WTC11 (cell line): ENCODE measurements around the gene NR3C2. TPM values are rescaled to one million over a fixed set of nuclear protein-coding genes. Genes with fewer than 3 reads are reported as not detected.

Source experiments
- ATAC-seq: fragments of 200-7000 bp; cut with Tn5 transposase; 2 replicates; pipeline ENCODE4 v1.10.0; 2021; ENCODE audit warnings: mild to moderate bottlenecking, moderate library complexity
- CTCF ChIA-PET: fragments of 300-600 bp; sonication (Branson Sonifier 250); formaldehyde crosslinking; loops from one replicate; lab custom pipeline; 2021; ENCODE audit warnings: antibody characterized with exemption; lab: Charles Lee
- POLR2A ChIA-PET: fragments of 350-600 bp; sonication (Branson Sonifier 250); formaldehyde crosslinking; loops from one replicate; lab custom pipeline; 2021; ENCODE audit warnings: antibody characterized with exemption; lab: Charles Lee
- DNase-seq: peaks from one replicate; pipeline ENCODE4 v3.0.0; 2021; ENCODE audit warnings: low spot score
- H3K27ac Mint-ChIP-seq: 2 replicates; pipeline ENCODE4 v1.8.0; 2021; ENCODE audit warnings: mixed read lengths
- H3K27me3 Mint-ChIP-seq: 2 replicates; pipeline ENCODE4 v1.8.0; 2021; ENCODE audit warnings: low read depth, mild to moderate bottlenecking, moderate library complexity, mixed read lengths
- H3K36me3 Mint-ChIP-seq: 2 replicates; pipeline ENCODE4 v1.8.0; 2021; ENCODE audit warnings: mixed read lengths
- H3K4me1 Mint-ChIP-seq: 2 replicates; pipeline ENCODE4 v1.8.0; 2022; ENCODE audit warnings: mixed read lengths
- H3K4me3 Mint-ChIP-seq: 2 replicates; pipeline ENCODE4 v1.8.0; 2021; ENCODE audit warnings: mild to moderate bottlenecking, moderate library complexity, mixed read lengths
- H3K9me3 Mint-ChIP-seq: 2 replicates; pipeline ENCODE4 v1.8.0; 2021; ENCODE audit warnings: mixed read lengths
- ATF1 ChIP-seq: sonication (generic); formaldehyde crosslinking; IDR thresholded peaks from 2 replicates; pipeline ENCODE4 v1.8.1; 2023; ENCODE audit warnings: mild to moderate bottlenecking, moderate library complexity, missing genetic modification reagents
- CBFB ChIP-seq: sonication (generic); formaldehyde crosslinking; IDR thresholded peaks from 2 replicates; pipeline ENCODE4 v1.8.1; 2022; ENCODE audit warnings: mild to moderate bottlenecking, low read depth, missing genetic modification reagents
- ESRRA ChIP-seq: sonication (generic); formaldehyde crosslinking; IDR thresholded peaks from 2 replicates; pipeline ENCODE4 v1.8.1; 2022; ENCODE audit warnings: mild to moderate bottlenecking, missing genetic modification reagents, borderline replicate concordance
- ETV6 ChIP-seq: sonication (generic); formaldehyde crosslinking; IDR thresholded peaks from 2 replicates; pipeline ENCODE4 v1.8.1; 2022; ENCODE audit warnings: mild to moderate bottlenecking, missing genetic modification reagents
- FOXP1 ChIP-seq: sonication (generic); formaldehyde crosslinking; IDR thresholded peaks from 2 replicates; pipeline ENCODE4 v1.8.0; 2022; ENCODE audit warnings: missing genetic modification reagents, mild to moderate bottlenecking, moderate library complexity, borderline replicate concordance
- HMGA2 ChIP-seq: fragments of 250-450 bp; sonication (Bioruptor Pico); IDR thresholded peaks from 2 replicates; pipeline ENCODE4 v1.4.0; 2021; ENCODE audit warnings: mild to moderate bottlenecking, moderate library complexity
- KAT7 ChIP-seq: sonication (generic); formaldehyde crosslinking; IDR thresholded peaks from 2 replicates; pipeline ENCODE4 v1.8.1; 2023; ENCODE audit warnings: missing genetic modification reagents, mild to moderate bottlenecking, borderline replicate concordance
- NFATC4 ChIP-seq: fragments of 250-450 bp; sonication (Bioruptor Pico); IDR thresholded peaks from 2 replicates; pipeline ENCODE4 v1.9.0; 2021; ENCODE audit warnings: mild to moderate bottlenecking
- NFYB ChIP-seq: sonication (generic); formaldehyde crosslinking; conservative IDR thresholded peaks from 2 replicates; pipeline ENCODE4 v1.8.0; 2022; ENCODE audit warnings: low read depth, missing genetic modification reagents
- PRRX2 ChIP-seq: fragments of 250-450 bp; sonication (Bioruptor Pico); IDR thresholded peaks from 2 replicates; pipeline ENCODE4 v1.8.0; 2021; ENCODE audit warnings: mild to moderate bottlenecking
- SMAD3 ChIP-seq: sonication (generic); formaldehyde crosslinking; IDR thresholded peaks from 2 replicates; pipeline ENCODE4 v1.8.0; 2022; ENCODE audit warnings: missing genetic modification reagents, mild to moderate bottlenecking, borderline replicate concordance
- TP53 ChIP-seq: sonication (generic); formaldehyde crosslinking; IDR thresholded peaks from 2 replicates; pipeline ENCODE4 v1.8.1; 2023; ENCODE audit warnings: mild to moderate bottlenecking, missing genetic modification reagents
- USF1 ChIP-seq: sonication (generic); formaldehyde crosslinking; IDR thresholded peaks from 2 replicates; pipeline ENCODE4 v1.8.0; 2022; ENCODE audit warnings: mild to moderate bottlenecking, missing genetic modification reagents
- USF2 ChIP-seq: sonication (generic); formaldehyde crosslinking; IDR thresholded peaks from 2 replicates; pipeline ENCODE4 v1.8.1; 2023; ENCODE audit warnings: mild to moderate bottlenecking, missing genetic modification reagents, moderate library complexity
- ZNF512 ChIP-seq: sonication (generic); formaldehyde crosslinking; IDR thresholded peaks from 2 replicates; pipeline ENCODE4 v1.8.1; 2022; ENCODE audit warnings: missing genetic modification reagents, borderline replicate concordance
- total RNA-seq: library from RNA; stranded (reverse); gene quantifications from 3 replicates; pipeline ENCODE4 v1.2.3, GENCODE V29; 2021
- TF ChIP-seq, protein P1 (sequence below): sonication (generic); formaldehyde crosslinking; IDR thresholded peaks from 2 replicates; pipeline ENCODE4 v1.8.0; 2023; ENCODE audit warnings: mild to moderate bottlenecking, missing genetic modification reagents
- TF ChIP-seq, protein P2 (sequence below): sonication (generic); formaldehyde crosslinking; conservative IDR thresholded peaks from 2 replicates; pipeline ENCODE4 v1.8.1; 2022; ENCODE audit warnings: mild to moderate bottlenecking, missing genetic modification reagents
- TF ChIP-seq, protein P3 (sequence below): fragments of 250-450 bp; sonication (Bioruptor Pico); IDR thresholded peaks from 2 replicates; pipeline ENCODE4 v1.8.0; 2021; ENCODE audit warnings: mild to moderate bottlenecking
- TF ChIP-seq, protein P4 (sequence below): sonication (generic); formaldehyde crosslinking; IDR thresholded peaks from 2 replicates; pipeline ENCODE4 v1.8.0; 2022; ENCODE audit warnings: mild to moderate bottlenecking, missing genetic modification reagents

Gene NR3C2
- total RNA-seq, 1 experiment from 2014 or later = 2.8 TPM

DNA sequence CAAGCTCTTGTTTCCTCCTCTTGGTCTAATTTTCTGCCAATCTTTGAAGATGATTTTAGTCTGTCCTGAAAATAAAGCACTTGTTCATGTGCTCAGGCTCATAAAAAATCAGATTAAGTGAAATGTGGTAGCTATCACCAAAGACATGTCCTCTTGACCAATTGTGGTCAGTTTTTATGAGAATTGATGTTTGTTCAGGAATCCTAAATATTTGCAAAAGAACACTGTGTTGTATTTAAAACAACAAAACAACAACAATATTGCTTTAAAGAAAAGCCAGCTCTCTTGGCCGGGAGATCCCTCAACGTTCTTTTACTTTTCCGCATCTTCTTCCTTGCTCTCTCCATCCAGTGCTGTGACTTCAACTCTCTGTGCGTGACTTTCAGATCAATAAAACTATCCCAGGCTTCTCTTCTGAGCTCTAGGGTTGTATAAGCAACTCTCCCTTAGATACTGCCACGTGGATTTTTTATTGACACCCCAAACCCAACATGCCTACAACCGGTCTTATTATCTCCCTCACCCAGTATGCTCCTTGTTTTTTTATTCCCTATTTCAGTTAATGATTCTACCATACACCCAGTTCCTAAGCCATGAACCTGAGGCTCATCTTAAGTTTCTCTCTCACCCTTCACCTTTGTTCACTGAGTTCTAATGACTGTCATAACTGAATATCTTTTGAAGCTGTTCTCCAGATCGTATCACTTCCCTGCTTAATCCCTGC lies 400.4 kb downstream of the NR3C2 start:
- DNase-seq (no peak), ATAC-seq (no peak)
- Mint-ChIP-seq H3K27me3 (no peaks in the 10 kb centered on the region), H3K4me1 (no peaks in the 10 kb centered on the region), H3K9me3 (0 out of 2 replicates have a peak, but pooled peaks cover under 1% of the 10 kb centered on the region), H3K36me3 (no peaks in the 10 kb centered on the region), H3K4me3 (no peak overlapping the region), H3K27ac (no peak overlapping the region)
- TF ChIP-seq CBFB (CRISPR knock-in tag) = no peak
- TF ChIP-seq, protein P1, sequence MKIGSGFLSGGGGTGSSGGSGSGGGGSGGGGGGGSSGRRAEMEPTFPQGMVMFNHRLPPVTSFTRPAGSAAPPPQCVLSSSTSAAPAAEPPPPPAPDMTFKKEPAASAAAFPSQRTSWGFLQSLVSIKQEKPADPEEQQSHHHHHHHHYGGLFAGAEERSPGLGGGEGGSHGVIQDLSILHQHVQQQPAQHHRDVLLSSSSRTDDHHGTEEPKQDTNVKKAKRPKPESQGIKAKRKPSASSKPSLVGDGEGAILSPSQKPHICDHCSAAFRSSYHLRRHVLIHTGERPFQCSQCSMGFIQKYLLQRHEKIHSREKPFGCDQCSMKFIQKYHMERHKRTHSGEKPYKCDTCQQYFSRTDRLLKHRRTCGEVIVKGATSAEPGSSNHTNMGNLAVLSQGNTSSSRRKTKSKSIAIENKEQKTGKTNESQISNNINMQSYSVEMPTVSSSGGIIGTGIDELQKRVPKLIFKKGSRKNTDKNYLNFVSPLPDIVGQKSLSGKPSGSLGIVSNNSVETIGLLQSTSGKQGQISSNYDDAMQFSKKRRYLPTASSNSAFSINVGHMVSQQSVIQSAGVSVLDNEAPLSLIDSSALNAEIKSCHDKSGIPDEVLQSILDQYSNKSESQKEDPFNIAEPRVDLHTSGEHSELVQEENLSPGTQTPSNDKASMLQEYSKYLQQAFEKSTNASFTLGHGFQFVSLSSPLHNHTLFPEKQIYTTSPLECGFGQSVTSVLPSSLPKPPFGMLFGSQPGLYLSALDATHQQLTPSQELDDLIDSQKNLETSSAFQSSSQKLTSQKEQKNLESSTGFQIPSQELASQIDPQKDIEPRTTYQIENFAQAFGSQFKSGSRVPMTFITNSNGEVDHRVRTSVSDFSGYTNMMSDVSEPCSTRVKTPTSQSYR = no peak
- TF ChIP-seq PRRX2 (CRISPR knock-in tag) = no peak
- TF ChIP-seq TP53 (CRISPR knock-in tag) = no peak
- no peak for TF ChIP-seq ESRRA (CRISPR knock-in tag)
- no peak for TF ChIP-seq HMGA2 (CRISPR knock-in tag)
- TF ChIP-seq, protein P2, sequence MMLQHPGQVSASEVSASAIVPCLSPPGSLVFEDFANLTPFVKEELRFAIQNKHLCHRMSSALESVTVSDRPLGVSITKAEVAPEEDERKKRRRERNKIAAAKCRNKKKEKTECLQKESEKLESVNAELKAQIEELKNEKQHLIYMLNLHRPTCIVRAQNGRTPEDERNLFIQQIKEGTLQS (CRISPR knock-in tag) = no peak
- TF ChIP-seq ATF1 (CRISPR knock-in tag) = no peak
- no peak for TF ChIP-seq NFYB (CRISPR knock-in tag)
- no peak for TF ChIP-seq ETV6 (CRISPR knock-in tag)
- TF ChIP-seq SMAD3 (CRISPR knock-in tag) = no peak
- no peak for TF ChIP-seq FOXP1
- TF ChIP-seq NFATC4 (CRISPR knock-in tag) = no peak
- TF ChIP-seq KAT7 = no peak
- TF ChIP-seq ZNF512 = no peak
- TF ChIP-seq, protein P3, sequence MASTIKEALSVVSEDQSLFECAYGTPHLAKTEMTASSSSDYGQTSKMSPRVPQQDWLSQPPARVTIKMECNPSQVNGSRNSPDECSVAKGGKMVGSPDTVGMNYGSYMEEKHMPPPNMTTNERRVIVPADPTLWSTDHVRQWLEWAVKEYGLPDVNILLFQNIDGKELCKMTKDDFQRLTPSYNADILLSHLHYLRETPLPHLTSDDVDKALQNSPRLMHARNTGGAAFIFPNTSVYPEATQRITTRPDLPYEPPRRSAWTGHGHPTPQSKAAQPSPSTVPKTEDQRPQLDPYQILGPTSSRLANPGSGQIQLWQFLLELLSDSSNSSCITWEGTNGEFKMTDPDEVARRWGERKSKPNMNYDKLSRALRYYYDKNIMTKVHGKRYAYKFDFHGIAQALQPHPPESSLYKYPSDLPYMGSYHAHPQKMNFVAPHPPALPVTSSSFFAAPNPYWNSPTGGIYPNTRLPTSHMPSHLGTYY (CRISPR knock-in tag) = no peak
- TF ChIP-seq, protein P4, sequence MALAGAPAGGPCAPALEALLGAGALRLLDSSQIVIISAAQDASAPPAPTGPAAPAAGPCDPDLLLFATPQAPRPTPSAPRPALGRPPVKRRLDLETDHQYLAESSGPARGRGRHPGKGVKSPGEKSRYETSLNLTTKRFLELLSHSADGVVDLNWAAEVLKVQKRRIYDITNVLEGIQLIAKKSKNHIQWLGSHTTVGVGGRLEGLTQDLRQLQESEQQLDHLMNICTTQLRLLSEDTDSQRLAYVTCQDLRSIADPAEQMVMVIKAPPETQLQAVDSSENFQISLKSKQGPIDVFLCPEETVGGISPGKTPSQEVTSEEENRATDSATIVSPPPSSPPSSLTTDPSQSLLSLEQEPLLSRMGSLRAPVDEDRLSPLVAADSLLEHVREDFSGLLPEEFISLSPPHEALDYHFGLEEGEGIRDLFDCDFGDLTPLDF (CRISPR knock-in tag) = no peak
- no peak for TF ChIP-seq USF2 (CRISPR knock-in tag)
- no peak for TF ChIP-seq USF1
- POLR2A ChIA-PET = interaction anchor here (0.6 kb wide), 2 partner anchors 12 to 230 kb away, joined by 3 read pairs; no protein-coding TSS in a partner anchor
- CTCF ChIA-PET = no interaction called here
